NCI-H1092 treated with DMSO at 0.1 percent for 48 hours (cell line): ENCODE data around the gene PAX6.

Experiments
- DNase-seq: peaks from one replicate; lab custom pipeline; 2025; lab: John Stamatoyannopoulos, UW

PAX6 gene

DNA sequence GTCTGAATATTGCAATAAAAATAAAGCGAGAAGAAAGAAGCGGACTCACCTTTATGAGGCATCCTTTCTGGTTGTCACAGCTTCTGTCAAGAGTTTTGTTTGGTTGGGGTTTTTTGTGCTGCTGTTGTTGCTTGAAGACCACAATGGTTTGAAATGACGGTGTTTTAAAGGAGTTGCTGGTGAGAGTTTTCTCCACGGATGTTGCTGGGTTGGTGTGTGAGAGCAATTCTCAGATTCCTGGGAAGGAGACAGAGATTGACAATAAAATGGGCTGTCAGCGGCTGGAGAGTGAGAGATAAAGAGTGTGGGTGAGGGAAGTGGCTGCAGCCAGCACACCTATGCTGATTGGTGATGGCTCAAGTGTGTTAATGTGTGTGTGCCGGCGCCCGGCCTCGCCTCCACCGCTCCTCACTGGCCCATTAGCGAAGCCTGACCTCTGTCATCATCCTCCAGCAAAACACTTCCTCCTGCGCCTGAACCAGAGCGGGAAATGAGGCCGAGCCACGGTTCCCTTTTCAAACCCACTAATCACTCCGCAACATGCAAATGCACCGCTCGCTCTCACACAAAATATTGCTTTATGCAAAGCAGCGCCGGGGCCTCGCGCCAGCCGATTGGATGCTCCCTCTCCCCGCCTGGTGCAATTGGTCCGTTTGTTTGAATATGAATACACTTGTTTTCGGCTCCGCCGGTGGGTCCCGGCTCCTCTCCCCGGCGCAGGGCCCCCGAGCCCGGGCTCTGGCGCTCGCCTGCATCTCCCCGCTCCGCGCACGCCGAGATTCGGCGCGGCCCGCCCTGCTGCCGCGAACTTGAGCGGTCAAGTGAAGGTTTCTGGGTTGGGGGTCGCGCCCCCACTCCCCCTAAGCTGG is at the start of gene PAX6:
TSS of gene PAX6 (minus strand) at position 544 of the 869 bp plus-strand sequence. CDS start 4,911 bp downstream, outside the sequence.
- DNase-seq: peak; percentile 88

DNA sequence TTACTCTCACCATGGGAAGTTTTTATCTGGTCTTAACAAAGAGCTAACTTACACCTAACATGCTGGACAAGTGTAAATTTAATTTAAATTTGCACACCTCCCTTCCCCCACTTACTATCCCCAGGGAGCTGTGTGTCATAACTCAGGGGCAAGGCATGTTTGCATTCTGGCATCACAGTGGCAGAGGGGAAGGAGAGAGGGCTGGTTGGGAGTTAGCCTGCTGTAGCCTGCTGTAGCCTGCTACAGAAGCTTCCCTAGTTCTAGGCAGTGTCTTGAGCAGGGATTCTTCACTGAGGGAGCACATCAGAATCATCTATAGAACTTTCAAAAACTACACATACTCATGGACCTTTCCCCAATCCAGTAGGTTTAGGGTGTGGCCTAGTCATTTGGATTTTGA is 49.3 kb upstream of the PAX6 start:
- DNase-seq: no peak

DNA sequence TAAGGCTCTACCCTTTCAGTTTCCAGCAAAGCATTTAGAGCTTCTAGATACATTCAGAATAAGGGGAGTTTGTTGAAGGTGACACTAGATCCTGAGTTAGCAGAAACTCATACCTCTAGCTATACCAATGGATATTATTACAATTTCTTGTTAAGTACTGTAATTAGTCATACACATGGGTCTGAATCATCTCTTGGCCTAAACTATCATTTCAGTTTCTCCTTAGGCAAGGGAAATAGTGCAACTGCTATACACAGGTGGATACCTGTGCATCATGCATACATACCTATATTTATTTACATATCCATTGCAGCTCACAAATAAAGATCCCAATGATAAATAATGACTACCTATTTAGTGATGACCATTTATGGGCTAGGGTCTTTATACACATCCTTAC is 45.1 kb upstream of the PAX6 start:
- DNase-seq: no peak

DNA sequence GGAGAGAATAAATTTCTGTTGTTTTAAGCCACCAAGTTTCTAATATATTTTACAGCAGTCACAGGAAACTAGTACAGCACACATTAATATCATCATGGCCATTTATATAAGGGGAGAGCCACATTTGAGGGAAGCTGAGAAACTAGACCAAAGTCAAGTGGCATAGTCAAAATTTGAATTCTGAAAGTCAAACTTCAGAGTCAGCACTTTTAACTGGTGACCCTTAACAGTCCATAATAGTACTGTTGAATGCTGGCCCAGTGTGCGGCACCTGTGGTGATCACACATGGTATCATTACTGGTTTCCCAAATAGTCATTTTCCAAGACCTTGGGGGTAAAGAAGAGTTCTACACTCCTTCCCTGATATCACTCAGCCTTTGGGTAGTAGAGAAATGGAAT is 44.3 kb upstream of the PAX6 start:
- DNase-seq: no peak

DNA sequence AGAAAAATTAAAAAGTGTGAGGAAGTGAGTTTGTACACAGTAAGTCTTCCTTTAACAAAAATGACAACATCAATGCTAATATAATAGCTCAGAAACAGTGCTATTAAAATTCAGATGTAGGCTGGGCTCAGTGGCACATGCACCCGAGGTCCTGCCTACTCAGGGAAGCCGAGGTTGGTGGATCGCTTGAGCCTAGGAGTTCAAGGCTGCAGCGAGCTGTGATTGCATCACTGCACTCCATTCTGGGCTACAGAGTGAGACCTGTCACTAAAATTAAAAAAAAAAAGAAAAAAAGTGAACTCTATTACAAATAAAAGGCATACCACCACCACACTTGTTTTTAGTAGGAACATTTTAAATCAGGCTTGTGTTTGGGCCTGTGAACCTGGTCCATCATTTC is 39.2 kb upstream of the PAX6 start:
- no peak for DNase-seq

DNA sequence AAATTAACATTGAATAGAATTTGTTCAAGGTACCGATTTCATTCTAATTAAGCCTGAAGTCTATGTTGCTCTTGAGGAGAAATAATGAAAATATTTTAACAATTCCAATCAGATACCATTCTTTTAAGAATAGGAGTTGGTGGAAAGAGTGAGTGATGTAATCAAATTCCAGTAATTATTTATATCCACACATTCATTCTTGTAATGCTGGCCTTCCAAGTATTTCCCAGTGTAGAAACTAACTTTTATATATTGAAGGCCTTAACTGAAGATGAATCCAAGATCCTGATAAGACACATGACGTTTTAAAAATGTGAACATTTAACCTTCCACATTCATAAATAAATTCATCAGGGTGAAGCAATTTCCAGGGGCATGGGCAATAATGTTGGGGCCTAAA is 36.6 kb upstream of the PAX6 start:
- DNase-seq: no peak

DNA sequence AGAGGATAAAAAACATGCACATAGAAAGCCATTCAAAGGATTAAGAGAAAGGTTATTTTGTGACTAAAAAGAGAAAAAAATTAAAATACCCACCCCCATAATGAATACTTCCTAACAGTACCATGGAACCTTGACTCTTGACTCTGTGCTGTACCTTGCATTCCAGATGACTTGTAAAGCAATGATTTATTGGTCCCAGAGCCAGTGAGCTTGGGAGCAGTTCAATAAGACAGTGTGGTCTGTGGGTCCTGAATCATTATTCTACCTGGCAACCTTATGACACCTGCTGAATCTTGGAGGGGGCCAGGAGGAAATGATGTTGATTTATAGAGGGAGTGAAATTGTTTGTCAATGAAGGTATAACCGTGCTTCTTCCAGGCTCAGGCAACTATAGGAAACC is 34.2 kb upstream of the PAX6 start:
- no peak for DNase-seq

DNA sequence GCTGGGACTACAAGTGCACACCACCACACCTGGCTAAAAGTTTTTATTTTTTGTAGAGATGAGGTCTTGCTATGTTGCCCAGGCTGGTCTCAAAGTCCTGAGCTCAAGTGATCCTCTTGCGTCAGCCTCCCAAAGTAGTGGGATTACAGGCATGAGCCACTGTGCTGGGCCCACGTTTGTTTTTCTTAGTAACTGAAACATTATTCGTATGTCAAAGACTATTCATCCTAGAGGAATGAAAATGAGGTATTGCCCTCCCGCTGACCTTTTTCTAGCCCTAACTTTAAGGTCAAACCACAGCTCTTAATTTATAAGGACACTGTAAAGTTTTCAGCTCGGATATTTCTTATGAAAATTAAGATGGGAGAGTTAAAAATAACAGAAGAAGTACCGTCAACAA is 33.2 kb upstream of the PAX6 start:
- DNase-seq: no peak

DNA sequence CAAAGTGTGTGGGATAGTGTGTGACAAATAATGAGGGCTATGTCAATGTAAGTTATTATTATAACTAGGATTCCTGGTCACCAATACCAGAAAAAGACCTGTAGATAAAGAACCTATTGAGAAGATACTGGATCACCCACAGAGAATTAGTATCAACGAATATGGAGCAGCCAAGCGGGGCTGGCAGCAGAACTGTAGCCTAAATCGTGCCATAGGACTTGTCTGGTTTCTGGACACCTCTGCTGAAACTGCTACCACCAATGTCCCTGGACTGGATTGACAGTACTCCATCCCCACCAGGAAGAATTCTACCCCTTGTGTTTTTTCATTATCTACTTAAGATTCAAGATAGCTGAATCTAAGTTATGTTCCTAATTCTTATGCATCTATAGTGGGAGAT is 30.3 kb upstream of the PAX6 start:
- DNase-seq: no peak

DNA sequence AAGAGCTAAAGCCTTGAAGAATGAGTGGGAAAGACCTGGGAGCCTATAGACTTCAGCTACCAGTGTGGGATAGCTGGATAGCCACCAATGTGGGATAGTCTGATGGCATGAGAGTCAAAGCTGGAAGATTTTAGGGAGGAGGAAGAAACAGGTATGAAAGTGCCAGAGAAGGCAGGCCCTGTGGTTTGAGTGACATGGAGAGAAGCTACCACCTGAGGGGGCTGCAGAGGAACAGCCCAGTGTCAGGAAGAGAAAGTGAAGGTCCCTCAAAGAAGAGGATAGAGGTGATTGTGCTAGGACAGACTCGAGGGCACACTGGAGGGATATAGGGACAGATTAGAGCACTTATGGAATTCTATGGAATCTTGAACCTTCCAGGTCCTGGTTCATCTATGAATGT is 23.1 kb upstream of the PAX6 start:
- no peak for DNase-seq

DNA sequence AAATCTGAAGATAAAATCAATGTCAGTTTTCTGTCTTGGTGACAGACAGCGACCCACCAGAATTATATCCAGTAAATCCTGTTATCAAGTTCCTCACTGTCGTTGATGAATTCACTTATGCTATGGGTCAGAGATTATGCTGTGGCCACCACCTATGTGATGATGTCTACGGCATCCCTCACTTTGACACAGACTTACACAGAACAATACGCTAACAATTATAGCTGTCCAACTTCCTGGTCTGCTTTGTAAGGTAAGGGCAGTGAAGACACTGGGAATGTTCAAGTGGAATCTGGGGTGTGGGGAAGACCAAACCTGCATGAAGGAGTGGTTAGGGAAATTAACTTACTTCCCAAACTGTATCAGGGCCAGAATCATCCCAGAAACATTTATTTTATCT is 19.3 kb upstream of the PAX6 start:
- no peak for DNase-seq

DNA sequence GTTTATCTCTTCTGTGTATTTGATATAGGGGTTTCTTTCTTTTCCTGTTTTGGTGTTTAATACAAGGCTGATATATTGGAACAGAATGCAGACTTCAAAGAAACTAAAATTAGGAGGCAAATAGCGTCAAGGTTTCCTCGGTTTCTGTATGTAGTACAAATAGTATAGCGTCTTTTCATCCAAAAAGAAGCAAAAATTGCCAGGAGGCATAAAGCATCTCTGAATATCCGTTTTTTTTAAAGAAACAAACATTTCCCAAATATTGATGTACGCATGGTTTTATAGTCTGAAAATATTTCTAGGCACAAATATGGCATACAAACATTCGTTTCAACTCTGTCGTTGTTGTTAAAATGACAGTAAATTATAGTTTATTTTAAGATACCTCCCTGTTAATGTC is 17.1 kb upstream of the PAX6 start:
- DNase-seq: no peak

DNA sequence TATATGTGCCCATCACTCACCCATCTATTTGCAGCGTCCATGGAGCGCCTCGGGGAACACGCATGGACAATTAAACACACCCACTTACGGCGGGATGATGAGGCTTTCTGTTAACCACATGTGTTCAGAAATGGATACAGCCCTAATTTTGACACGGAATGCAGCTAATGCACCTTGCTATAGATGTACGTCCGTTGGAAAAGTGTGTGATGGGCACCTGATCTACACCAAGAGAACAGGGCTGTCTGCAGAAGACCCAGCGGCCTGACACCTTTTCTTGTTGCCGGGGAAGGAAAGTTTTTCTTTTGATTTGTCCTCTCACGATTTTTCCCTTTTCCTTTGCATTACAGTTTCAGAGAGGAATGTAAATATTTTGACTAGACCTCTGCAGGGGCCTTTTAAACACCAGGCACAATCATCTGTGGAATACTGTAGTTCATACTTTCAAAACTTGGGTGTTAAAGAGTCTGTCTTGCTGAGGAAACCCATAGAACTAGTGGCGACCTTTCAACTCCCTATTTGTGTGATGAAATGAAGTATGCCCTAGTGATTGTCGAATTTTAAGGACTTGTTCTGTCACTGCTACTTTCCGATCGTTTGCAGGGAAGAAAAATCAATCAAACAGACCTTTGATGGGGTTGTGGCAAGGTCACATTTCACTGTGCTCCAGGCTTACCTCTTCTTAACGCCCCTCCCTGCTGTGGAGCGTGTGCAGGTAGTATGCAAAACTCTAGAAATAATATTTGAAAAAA is 16.5 kb upstream of the PAX6 start:
- no peak for DNase-seq

DNA sequence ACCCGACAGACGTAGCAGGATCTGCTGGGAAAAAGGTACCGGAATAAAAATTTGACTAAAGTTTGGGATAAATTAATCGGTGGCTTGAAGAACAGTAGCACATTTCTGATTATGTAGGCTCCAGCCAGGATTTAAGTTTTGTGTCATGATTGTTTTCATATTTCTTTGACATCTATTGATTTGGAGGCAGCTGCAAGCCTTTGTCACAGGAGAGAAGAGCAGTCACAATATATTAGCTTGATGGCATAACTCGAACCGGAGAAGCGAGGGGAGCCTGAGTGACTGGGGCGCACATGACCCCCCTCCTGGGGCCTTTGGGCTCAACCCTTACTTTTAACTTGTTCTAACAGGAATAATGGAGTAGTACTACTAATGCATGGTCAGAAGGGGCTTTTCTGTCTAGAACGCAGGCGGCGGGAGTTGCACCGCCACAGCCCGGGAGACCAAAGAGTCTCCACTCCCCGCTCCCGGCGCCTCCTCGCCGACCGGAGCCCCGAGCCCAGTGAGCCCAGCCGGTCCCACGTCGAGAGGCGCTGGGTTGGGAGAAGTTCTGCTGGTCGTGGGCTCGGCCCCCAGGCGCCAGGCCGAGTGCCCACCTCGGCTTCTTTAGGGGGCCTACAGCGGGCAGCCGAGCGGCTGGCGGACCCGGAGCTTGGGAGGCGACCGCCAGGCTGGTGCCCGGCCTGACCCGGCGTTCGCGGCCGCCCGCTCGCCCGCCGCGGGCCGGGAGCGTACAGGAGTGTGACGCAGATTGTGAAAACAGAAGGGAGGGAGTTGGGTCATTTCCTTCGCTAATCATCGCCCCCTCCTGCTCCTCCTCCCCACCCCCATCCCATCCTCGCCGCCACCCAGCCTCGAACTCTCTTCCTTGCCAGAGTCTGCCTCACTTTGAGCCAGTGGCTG is 15.7 kb upstream of the PAX6 start:
- DNase-seq: no peak

DNA sequence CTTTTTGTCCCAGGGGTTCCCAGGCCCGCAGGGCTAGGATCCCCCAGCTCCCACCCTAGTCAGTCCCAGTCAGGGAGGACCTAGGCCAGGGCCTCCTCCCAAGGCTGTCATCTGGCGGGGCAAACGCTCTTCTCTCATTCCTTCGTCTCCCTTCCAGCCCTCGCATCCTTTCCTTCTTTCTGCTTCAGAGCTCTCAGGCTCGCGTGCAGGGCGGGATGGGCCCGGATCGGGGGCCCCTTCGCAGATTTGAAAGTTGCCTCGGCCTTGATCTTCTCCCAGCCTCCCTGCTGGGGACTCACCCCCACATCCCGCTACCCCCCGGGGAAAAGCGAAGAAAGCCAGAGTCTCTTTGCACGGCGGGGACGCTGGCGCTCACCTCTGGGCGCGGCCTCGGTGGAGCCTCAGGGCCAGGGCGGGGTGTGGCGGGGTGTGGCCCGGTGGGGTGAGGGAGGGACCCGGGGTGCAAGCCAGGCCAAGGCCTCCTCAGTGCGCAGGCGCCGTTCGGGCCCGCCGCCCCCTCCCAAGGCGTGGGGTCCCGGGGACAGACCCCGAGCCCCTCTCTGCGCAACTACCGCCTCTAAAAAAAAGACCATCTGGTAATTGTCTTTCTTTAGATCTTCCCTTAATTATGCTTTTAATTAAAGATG is 14.8 kb upstream of the PAX6 start:
- no peak for DNase-seq

DNA sequence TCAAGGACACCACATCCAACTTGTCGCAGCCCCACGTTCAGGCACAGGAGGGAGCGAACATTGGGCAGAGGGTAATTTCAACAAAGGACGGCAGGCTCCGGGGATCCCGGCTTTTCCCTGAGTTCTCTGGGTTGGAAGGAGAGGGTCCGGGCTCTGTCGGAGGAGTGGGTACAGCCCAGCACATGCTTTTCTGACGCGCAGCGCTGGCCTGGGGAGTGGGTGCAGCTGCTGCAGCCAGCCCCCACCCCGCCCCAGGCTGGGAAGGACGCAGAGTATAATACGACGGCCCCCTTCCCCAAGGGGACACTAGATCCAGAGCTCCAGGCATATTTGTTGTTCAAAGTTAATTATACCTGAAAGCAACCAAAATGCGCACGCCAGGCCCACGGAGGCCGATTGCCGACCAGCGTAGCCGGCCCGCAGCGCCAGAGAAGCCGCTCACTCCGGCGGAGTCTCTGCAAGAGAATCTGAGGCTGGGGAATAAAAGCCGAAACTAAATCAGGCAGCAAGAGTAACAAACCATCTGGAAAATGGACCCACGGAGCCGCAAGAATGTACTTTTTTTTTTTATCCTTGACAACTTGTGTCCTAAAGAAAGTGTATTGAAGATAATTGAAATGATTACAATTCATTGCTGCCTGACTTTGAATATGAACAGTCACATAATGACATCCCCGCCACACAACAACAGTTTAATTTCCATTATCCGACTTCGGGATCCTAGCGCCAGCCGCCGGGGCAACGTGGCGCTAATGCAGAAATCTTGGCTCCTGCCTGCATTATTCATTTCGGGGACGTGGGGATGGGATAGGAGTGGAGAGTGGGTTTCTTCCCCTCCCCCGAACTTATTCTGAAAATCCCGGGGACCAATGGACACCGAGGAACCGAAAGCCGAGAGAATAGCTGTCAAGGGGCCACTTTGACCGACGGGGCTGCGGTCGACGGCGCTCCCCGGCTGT is 14.0 kb upstream of the PAX6 start:
- DNase-seq: no peak

DNA sequence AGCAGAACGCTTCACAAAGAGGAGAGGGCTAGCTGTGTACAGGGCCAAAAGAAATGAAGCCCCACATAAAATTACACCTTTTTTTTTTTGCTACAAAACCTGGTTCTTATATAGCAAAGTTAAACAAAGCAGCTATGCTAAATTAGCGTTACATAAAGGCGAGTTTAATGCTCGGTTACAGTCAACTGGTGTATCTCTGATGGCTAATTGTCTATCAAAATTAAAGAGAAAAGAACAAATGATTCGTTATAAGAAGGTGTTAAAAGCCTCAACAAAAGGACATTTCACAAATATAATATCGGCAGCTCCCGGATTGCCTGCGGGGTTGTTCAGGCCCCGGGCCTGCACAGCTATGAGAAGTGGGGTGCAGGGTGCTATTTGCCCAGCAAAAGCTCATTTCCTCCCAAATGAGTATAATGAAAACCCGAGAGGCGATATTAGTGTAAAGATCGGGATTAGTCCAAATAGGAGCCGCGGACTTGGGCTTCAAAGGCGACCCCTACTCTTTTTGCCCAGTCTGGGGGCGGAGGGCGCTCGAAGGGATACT is 13.3 kb upstream of the PAX6 start:
- no peak for DNase-seq

DNA sequence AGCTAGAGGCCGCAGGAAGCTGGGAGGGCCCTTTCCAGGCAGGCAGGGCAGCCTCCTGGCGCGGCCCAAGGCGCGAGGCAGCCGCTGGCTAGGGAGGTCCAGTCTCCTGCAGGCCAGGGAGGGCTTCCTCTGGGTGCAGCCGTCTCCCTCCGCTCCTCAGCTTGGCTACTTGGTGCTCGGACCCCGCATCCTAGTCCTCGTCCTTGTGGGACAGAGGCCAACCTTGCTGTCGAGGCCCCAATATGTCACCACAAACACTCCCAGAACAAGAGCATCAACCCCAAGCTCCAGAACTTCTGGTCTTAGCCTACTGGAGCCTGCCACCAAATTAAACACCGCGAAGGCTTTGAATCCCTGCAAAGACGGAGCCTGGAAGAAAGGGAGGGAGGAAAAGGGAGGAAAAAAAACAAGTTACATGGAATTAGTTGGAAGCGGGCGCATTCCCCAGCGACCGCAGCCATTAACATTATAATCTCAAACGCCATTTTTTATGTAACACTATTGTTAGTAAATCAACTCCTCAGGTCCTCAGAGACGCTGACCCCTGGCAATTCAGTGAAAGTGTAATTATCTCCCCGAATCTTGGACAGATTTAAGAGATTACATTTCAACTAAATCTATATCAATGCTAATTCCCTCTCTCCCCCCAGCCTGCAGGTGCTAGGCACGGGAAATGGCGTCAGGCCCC is 12.7 kb upstream of the PAX6 start:
- DNase-seq: no peak

DNA sequence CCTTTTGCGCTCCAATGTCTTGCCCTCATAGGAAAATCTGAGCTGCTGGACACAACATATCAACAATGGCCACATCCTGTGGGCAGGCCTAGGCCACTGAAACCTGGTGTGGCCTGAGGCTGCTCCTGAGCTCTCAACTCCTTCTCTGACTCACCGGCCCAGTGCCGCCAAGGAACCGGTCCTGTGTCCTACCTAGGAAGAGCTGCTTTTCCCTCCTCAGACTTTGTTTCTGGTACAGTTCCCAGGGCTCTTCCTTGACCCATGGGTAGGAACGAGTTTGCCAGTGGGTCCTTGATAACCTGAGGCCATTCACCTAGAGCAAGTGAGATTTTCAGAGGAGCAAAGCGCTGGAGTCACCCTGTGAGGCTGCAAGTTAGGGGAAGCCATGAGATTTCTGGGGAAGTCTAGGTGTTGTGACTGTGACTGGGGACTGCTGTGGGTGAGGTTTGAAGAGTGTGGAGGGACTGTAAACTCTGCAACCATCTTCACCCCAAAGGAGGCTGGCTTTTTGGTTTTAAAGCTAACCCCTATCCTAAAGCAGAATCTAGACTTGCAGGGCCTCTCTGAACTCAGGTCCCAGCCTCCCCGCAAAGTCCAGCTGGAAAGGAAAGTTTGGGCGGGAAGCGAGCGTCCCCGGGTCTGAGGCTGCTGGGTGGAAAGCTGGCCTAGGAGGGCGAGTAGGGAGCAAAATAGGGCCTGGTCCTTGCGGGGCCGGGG is 12.0 kb upstream of the PAX6 start:
- no peak for DNase-seq
